Ishikawa (cell line): ENCODE measurements around the gene RPL27A.

Source experiments
- MAX ChIP-seq: IDR thresholded peaks from 2 replicates; pipeline ENCODE4 v1.6.1; 2012
- REST ChIP-seq: IDR thresholded peaks from 2 replicates; pipeline ENCODE4 v1.6.1; 2012; ENCODE audit warnings: low read depth, mild to moderate bottlenecking

GRCh38 chr11:8711895-8712442 is 29.4 kb downstream of the RPL27A start:
- TF ChIP-seq REST (no peak), MAX (no peak)
